HepG2 (cell line): Measurements from ENCODE around the gene C12orf60. TPM values are rescaled to one million over a fixed set of nuclear protein-coding genes. Genes with fewer than 3 reads are reported as not detected.

Experiments used
- ATF5 ChIP-seq: sonication (generic); formaldehyde crosslinking; IDR thresholded peaks from 2 replicates; pipeline ENCODE4 v1.4.0; 2020; ENCODE audit warnings: mild to moderate bottlenecking, low read depth, missing genetic modification reagents
- CAMTA2 ChIP-seq: sonication (generic); formaldehyde crosslinking; IDR thresholded peaks from 2 replicates; pipeline ENCODE4 v1.4.0; 2020; ENCODE audit warnings: mild to moderate bottlenecking, missing genetic modification reagents, borderline replicate concordance
- POGK ChIP-seq: sonication (generic); formaldehyde crosslinking; conservative IDR thresholded peaks from 2 replicates; pipeline ENCODE4 v1.8.0; 2022; ENCODE audit warnings: mild to moderate bottlenecking, moderate library complexity, missing genetic modification reagents
- SYNCRIP ChIP-seq: fragments of 200-400 bp; formaldehyde crosslinking; IDR thresholded peaks from 2 replicates; pipeline ENCODE4 v1.6.1; 2018; ENCODE audit warnings: mild to moderate bottlenecking, low read depth, low read length; ENCODE audit not compliant: insufficient read depth
- TARDBP ChIP-seq: sonication (generic); formaldehyde crosslinking; IDR thresholded peaks from 2 replicates; pipeline ENCODE4 v1.8.0; 2022; ENCODE audit warnings: mild to moderate bottlenecking, missing genetic modification reagents
- ZBTB43 ChIP-seq: sonication (generic); formaldehyde crosslinking; conservative IDR thresholded peaks from 2 replicates; pipeline ENCODE4 v1.4.0; 2020; ENCODE audit warnings: missing genetic modification reagents
- ZFP1 ChIP-seq: IDR thresholded peaks from 2 replicates; pipeline ENCODE4 v1.6.1; 2016
- ZNF101 ChIP-seq: sonication (generic); formaldehyde crosslinking; IDR thresholded peaks from 2 replicates; pipeline ENCODE4 v1.4.0; 2020; ENCODE audit warnings: mild to moderate bottlenecking, low read depth, missing genetic modification reagents, borderline replicate concordance
- ZNF18 ChIP-seq: sonication (generic); formaldehyde crosslinking; IDR thresholded peaks from 2 replicates; pipeline ENCODE4 v1.8.0; 2022; ENCODE audit warnings: mild to moderate bottlenecking, missing genetic modification reagents; ENCODE audit not compliant: insufficient replicate concordance
- ZNF446 ChIP-seq: sonication (generic); formaldehyde crosslinking; IDR thresholded peaks from 2 replicates; pipeline ENCODE4 v1.5.0; 2020; ENCODE audit warnings: mild to moderate bottlenecking, missing genetic modification reagents
- ZNF496 ChIP-seq: sonication (generic); formaldehyde crosslinking; IDR thresholded peaks from 2 replicates; pipeline ENCODE4 v1.8.1; 2023; ENCODE audit warnings: mild to moderate bottlenecking, moderate library complexity, missing genetic modification reagents; ENCODE audit not compliant: insufficient replicate concordance
- ZNF761 ChIP-seq: sonication (generic); formaldehyde crosslinking; conservative IDR thresholded peaks from 2 replicates; pipeline ENCODE4 v1.4.0; 2020; ENCODE audit warnings: mild to moderate bottlenecking, missing genetic modification reagents
- ZNF790 ChIP-seq: sonication (generic); formaldehyde crosslinking; IDR thresholded peaks from 2 replicates; pipeline ENCODE4 v1.8.0; 2022; ENCODE audit warnings: missing genetic modification reagents, mild to moderate bottlenecking, borderline replicate concordance
- ZNF878 ChIP-seq: sonication (generic); formaldehyde crosslinking; IDR thresholded peaks from 2 replicates; pipeline ENCODE4 v1.8.1; 2023; ENCODE audit warnings: mild to moderate bottlenecking, missing genetic modification reagents, moderate library complexity
- polyA plus RNA-seq, 8 experiments: library from polyadenylated mRNA; depleted of rRNA in 3 of 8; stranded (reverse) in 7 of 8; unstranded in 1 of 8; fragments of >200 nt; fragmentation: Illumina TruSeq in 4 of 8; extraction: Trizol in 4 of 8; gene quantifications; 2 replicates each; pipeline versions ENCODE4 v1.2.1 to v1.2.3, GENCODE V29; 2011 to 2016; ENCODE audit warnings: low read depth in 4 of 8, missing spikeins in 1 of 8, mixed read lengths in 1 of 8; ENCODE audit not compliant: insufficient read depth in 1 of 8
- total RNA-seq, 5 experiments: library from RNA; depleted of rRNA; stranded (reverse); fragments of >200 nt; fragmentation: Illumina TruSeq; extraction: Trizol; gene quantifications; 2 replicates each; pipeline ENCODE4 v1.2.3, GENCODE V29; 2016; ENCODE audit warnings: low read depth in 1 of 5
- TF ChIP-seq, protein P1 (sequence below): sonication (generic); formaldehyde crosslinking; IDR thresholded peaks from 2 replicates; pipeline ENCODE4 v1.4.0; 2020; ENCODE audit warnings: missing genetic modification reagents
- TF ChIP-seq, protein P2 (sequence below): sonication (generic); formaldehyde crosslinking; IDR thresholded peaks from 2 replicates; pipeline ENCODE4 v1.4.0; 2020; ENCODE audit warnings: missing genetic modification reagents; ENCODE audit errors: not compliant biosample characterization

Gene C12orf60
- total and polyA plus RNA-seq, 2 of the 13 experiments (the other 11 are each of a cell fraction or from before 2014, with no cell fraction given): 0.55 to 1.4 TPM

- TF ChIP-seq, protein P1, sequence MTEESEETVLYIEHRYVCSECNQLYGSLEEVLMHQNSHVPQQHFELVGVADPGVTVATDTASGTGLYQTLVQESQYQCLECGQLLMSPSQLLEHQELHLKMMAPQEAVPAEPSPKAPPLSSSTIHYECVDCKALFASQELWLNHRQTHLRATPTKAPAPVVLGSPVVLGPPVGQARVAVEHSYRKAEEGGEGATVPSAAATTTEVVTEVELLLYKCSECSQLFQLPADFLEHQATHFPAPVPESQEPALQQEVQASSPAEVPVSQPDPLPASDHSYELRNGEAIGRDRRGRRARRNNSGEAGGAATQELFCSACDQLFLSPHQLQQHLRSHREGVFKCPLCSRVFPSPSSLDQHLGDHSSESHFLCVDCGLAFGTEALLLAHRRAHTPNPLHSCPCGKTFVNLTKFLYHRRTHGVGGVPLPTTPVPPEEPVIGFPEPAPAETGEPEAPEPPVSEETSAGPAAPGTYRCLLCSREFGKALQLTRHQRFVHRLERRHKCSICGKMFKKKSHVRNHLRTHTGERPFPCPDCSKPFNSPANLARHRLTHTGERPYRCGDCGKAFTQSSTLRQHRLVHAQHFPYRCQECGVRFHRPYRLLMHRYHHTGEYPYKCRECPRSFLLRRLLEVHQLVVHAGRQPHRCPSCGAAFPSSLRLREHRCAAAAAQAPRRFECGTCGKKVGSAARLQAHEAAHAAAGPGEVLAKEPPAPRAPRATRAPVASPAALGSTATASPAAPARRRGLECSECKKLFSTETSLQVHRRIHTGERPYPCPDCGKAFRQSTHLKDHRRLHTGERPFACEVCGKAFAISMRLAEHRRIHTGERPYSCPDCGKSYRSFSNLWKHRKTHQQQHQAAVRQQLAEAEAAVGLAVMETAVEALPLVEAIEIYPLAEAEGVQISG (CRISPR knock-in tag): peak; percentile 100
- TF ChIP-seq ZNF790 (CRISPR knock-in tag): no peak
- no peak for TF ChIP-seq ZNF446 (CRISPR knock-in tag)
- 0 out of 2 replicates have a peak, but pooled peaks have one; percentile 46 for TF ChIP-seq ZNF878
- TF ChIP-seq CAMTA2 (CRISPR knock-in tag): no peak
- TF ChIP-seq ZBTB43 (CRISPR knock-in tag): no peak
- no peak for TF ChIP-seq ZNF496 (CRISPR knock-in tag)
- no peak; the same call in 1 of the 2 replicates for TF ChIP-seq TARDBP (CRISPR knock-in tag)
- no peak for TF ChIP-seq ZNF18 (CRISPR knock-in tag)
- no peak for TF ChIP-seq SYNCRIP
- no peak for TF ChIP-seq ZNF761 (CRISPR knock-in tag)
- TF ChIP-seq ATF5 (CRISPR knock-in tag): no peak
- TF ChIP-seq POGK (CRISPR knock-in tag): peak; percentile 19; the same call in 1 of the 2 replicates
- TF ChIP-seq, protein P2, sequence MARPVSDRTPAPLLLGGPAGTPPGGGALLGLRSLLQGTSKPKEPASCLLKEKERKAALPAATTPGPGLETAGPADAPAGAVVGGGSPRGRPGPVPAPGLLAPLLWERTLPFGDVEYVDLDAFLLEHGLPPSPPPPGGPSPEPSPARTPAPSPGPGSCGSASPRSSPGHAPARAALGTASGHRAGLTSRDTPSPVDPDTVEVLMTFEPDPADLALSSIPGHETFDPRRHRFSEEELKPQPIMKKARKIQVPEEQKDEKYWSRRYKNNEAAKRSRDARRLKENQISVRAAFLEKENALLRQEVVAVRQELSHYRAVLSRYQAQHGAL: no peak
- no peak for TF ChIP-seq ZFP1
- TF ChIP-seq ZNF101 (CRISPR knock-in tag): no peak
These were observed at the start of gene C12orf60, which contains the start of gene WBP11 (continued) for GRCh38 chr12:14803011-14803829.
